Measurements from ENCODE around the gene TIMM23B. TPM values are rescaled to one million over a fixed set of nuclear protein-coding genes. Genes with fewer than 3 reads are reported as not detected.
A peak's percentile ranks its signal among the peaks of the same experiment; 100 is the strongest.
"Not testable (repeated sequence)": the region's sequence is repeated elsewhere in the genome, so short reads cannot be mapped to it uniquely, and the experiment has no call there.

Gene TIMM23B, protein sequence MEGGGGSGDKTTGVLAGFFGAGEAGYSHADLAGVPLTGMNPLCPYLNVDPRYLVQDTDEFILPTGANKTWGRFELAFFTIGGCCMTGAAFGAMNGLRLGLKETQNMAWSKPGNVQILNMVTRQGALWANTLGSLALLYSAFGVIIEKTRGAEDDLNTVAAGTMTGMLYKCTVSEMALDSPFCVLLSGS
- polyA plus RNA-seq (ENCODE audit: insufficient read length in 4 of 4) = 10 to 100 TPM; 12.0 to 17.6 (median 13.9) TPM

DNA sequence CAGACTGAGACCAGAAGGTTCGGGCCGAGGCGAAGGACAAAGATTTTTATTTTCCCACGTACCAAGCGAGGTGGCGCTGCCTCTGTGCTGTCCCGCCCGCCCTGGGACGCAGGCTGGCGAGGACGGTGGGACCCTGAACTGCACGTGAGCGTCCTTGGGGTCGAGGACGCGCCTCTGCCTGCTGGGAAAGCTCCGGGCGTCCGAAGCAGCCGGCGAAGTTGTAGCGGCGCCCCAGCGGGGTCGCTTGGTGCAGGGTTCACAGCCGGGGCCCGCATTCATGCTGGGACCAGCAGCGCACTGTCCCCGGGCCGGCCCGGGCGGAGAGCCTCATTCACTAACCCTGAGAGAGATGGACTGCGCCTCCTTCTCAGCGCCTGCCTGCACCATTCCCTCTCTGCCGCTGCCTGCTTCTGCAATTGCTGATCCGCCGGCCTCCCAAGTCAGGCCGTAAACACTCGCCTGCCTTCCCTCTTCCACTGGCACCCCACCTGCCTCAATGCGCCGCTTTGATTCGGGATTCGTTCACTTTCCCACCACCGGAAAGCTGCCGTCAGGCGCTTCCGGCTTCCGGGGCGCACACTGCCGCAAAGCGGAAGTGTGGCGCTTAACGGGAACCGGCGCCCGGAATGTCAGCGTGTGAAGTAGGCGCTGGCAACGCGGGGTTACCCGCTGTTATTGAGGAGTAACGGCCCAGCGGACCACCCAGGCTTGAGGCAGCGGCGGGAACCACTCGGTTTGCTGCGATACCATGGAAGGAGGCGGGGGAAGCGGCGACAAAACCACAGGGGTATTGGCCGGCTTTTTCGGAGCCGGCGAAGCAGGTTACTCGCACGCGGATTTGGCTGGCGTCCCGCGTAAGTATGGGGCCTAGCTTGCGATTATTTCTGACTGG is at the start of gene TIMM23B, which contains the start of gene PARG:
TIMM23B (plus strand) TSS at position 607 of the 892 bp plus-strand sequence; CDS start at position 749, 142 bp downstream.
PARG (minus strand) TSS at position 581 of the 892 bp plus-strand sequence; CDS start at position 279, 302 bp downstream.
- peak in 3 of 4 donors; percentile 53 to 64 (median 62) for DNase-seq (ENCODE audit: low read depth in 4 of 4, low spot score in 3 of 4)

GRCh38 chr10:49899999-49900398 is 41.9 kb upstream of the TIMM23B start:
- not testable (repeated sequence) for DNase-seq (ENCODE audit: low read depth in 4 of 4, low spot score in 3 of 4)

- DNase-seq (ENCODE audit: low read depth in 4 of 4, low spot score in 3 of 4) = not testable (repeated sequence)
Observed at GRCh38 chr10:49900406-49900805, 41.4 kb upstream of the TIMM23B start.

- not testable (repeated sequence) for DNase-seq (ENCODE audit: low read depth in 4 of 4, low spot score in 3 of 4)
Observed at GRCh38 chr10:49903829-49904228, 38.0 kb upstream of the TIMM23B start.

DNA sequence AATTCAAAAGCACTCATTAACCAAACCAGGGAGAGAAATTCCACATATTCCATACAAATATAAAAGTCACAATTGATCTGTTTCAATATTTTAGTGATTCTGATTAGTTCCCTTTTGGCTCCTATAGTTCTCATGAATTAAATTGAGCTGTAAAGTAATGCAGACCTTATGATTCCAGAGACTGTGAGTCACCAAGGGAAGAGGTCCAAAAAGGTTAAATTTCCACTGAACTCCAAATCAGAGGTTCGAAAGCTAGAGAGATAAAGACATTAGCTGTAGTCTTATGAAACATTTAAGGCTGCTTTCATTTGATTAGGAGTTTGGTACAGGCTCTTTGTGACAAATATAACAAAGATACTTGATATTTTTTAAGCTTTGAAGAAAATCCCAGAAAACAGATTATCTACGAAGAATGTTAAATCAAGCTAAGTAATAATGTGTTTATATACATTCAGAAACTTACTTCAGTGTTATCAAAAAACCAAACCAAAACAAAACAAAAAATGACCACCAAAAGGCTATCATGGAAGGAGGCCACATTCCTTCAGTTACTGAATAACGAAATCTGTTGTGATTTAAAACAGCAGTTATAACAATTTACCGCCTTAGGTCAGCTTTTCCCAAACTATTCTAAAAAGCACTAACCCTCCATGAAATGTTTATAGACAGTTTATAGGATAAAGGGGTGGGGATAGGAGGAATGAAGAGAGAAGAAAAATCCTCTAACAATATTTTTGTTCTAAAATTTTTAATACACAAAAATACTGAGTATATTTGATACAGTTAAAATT is 33.4 kb upstream of the TIMM23B start:
- DNase-seq (ENCODE audit: low read depth in 4 of 4, low spot score in 3 of 4) = not testable (repeated sequence)

DNA sequence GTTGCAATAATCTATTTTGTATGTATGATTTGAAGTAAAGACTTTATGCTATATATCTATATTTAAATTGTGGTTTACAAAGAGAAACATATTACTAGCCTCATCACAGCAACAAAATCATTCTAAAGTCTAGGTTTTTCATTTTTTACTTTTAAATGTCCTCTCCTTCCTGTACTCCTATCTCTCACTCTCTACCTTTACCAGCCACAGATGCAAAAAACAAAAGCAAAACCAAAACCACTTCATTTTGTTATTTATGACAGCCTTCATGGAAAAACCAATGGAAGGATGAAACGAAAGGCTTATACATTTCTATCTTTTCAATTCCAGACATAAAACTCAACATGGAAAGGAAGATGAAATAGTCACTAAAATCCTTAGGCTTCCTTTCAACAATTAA is 31.6 kb upstream of the TIMM23B start:
- not testable (repeated sequence) for DNase-seq (ENCODE audit: low read depth in 4 of 4, low spot score in 3 of 4)

DNA sequence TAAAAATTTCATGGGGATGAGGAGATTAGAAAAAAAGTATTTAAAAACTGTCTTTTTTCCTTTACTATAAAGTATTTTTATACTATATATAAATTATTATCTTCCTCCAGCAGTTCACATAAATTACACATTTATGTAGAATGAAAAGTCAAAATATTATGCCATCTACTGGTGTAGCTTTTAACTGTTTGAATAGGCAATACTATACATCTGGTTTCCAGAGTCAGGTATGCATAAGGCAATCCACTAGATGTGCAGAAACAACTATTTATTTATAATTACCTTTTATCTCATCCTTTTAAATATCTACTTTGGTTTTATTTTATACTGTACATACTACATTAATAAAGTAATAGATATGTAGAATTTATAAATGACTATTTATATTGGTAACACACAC is 25.4 kb upstream of the TIMM23B start:
- not testable (repeated sequence) for DNase-seq (ENCODE audit: low read depth in 4 of 4, low spot score in 3 of 4)

GRCh38 chr10:49917927-49918326 is 23.9 kb upstream of the TIMM23B start:
- DNase-seq (ENCODE audit: low read depth in 4 of 4, low spot score in 3 of 4) = not testable (repeated sequence)

DNA sequence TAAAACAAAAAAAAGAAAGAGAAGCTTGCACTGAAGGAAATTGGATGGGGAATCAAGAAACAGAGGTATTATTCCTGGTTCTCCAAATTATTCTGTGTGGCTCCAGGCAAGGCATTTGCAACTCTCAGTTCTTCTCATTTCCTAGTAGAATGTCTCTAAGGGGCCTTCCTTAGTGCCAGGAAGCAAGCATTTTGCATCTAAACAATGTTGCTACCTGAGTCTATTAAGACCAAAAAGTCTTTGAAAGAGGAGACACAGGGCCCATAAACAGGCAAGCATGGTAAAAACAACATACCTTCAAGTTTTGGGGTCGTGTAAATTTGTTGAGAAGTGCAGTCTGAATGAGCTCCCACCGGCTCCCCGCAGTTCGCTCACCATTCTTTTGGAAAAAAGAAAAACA is 19.8 kb upstream of the TIMM23B start:
- not testable (repeated sequence) for DNase-seq (ENCODE audit: low read depth in 4 of 4, low spot score in 3 of 4)

DNA sequence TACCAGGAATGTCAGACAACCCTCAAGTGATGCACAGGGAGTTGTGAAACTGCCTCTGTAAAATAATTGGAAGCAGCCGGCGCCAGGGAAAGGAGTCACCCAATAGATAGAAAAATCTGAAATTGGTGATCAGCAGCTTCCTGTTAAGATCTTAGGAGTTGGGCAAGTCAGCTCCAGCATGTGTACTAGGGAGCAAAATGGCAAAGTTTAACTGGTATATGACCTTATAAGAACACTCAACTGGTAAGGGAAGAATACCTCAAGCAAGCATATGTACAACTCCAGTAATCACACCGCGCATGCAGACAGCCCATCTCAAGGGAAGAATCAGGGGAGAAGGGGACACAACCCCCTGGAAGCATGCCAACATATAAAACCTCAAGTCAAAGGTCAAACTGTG is 18.3 kb upstream of the TIMM23B start:
- DNase-seq (ENCODE audit: low read depth in 4 of 4, low spot score in 3 of 4) = not testable (repeated sequence)

GRCh38 chr10:49931276-49931675 is 10.6 kb upstream of the TIMM23B start:
- not testable (repeated sequence) for DNase-seq (ENCODE audit: low read depth in 4 of 4, low spot score in 3 of 4)

- DNase-seq (ENCODE audit: low read depth in 4 of 4, low spot score in 3 of 4) = not testable (repeated sequence)
Observed at GRCh38 chr10:49931959-49932728, 9.7 kb upstream of the TIMM23B start.

GRCh38 chr10:49942339-49942705 is 469 bp downstream of the TIMM23B start:
- DNase-seq (ENCODE audit: low read depth in 4 of 4, low spot score in 3 of 4) = not testable (repeated sequence)

- not testable (repeated sequence) for DNase-seq (ENCODE audit: low read depth in 4 of 4, low spot score in 3 of 4)
Observed at GRCh38 chr10:49943607-49944006, 1.8 kb downstream of the TIMM23B start.

GRCh38 chr10:49948142-49948541 is 6.3 kb downstream of the TIMM23B start:
- not testable (repeated sequence) for DNase-seq (ENCODE audit: low read depth in 4 of 4, low spot score in 3 of 4)

GRCh38 chr10:49948737-49949136 is 6.9 kb downstream of the TIMM23B start:
- DNase-seq (ENCODE audit: low read depth in 4 of 4, low spot score in 3 of 4) = not testable (repeated sequence)

GRCh38 chr10:49952006-49952405 is 10.2 kb downstream of the TIMM23B start:
- not testable (repeated sequence) for DNase-seq (ENCODE audit: low read depth in 4 of 4, low spot score in 3 of 4)

DNA sequence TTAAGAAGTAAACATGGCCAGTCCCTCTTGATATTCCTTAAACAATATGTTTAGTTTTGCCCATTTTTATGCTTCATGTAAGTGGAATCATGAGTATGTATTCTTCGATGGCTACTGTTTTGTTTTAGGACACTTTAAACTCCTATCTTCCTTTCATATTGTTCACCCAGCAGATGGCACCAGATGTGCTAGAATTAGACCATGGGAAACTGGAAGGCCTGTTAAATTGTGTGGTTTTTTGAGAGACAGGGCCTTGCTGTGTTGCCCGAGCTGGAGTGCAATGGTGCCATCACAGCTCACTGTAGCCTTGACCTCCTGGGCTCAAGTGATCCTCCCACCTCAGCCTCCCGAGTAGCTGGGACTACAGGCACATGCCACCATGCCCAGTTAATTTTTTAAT is 11.3 kb downstream of the TIMM23B start:
- not testable (repeated sequence) for DNase-seq (ENCODE audit: low read depth in 4 of 4, low spot score in 3 of 4)

GRCh38 chr10:49970331-49970857 is 28.5 kb downstream of the TIMM23B start:
- DNase-seq (ENCODE audit: low read depth in 4 of 4, low spot score in 3 of 4) = not testable (repeated sequence)

DNA sequence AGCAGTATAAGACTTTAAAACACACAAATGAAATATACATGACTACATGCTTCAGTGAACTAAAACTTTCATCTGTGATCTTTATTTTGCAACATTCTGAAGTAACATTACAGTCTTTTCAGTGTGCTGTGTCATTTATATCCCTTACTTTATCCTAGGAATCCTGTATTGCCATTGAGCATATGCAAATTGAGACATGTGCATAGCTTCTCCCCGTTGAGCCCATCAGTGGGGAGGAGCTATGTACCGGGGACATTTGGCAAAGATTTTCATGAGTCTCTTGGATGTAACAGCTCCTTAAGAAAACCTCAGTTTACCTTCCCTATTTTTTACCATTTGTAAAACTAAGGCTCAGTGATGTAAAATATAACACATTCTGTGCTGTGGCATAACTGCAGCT is 29.6 kb downstream of the TIMM23B start:
- not testable (repeated sequence) for DNase-seq (ENCODE audit: low read depth in 4 of 4, low spot score in 3 of 4)
